Kidney (tissue), 14 donors: ENCODE data around the gene TCP11L1. TPM values are rescaled to one million over a fixed set of nuclear protein-coding genes. Genes with fewer than 3 reads are reported as not detected.

ENCODE experiments used
- DNase-seq, 5 donors: peaks; one replicate each; pipeline ENCODE4 v3.0.0-alpha.2; 2013 to 2020
- FAIRE-seq: peaks from 2 replicates; lab custom pipeline; 2012; peaks lifted over from hg19 to GRCh38; lab: Jason Lieb, UNC
- H3K27ac ChIP-seq, 2 donors: one replicate each; pipeline ENCODE4 v1.7.0; 2013; ENCODE audit warnings: low read depth in 2 of 2, low read length in 2 of 2, inconsistent platforms in 1 of 2
- H3K27me3 ChIP-seq: one replicate; pipeline ENCODE4 v1.7.1; 2013; ENCODE audit warnings: low read length, inconsistent platforms; ENCODE audit not compliant: control insufficient read depth, insufficient read depth
- H3K36me3 ChIP-seq, 3 donors: one replicate each; pipeline versions ENCODE4 v1.7.0 to v1.7.1; 2013; ENCODE audit warnings: low read length in 3 of 3, control low read depth in 1 of 3, inconsistent platforms in 1 of 3; ENCODE audit not compliant: insufficient read depth in 3 of 3, control insufficient read depth in 2 of 3
- H3K4me1 ChIP-seq, 3 donors: one replicate each; pipeline versions ENCODE4 v1.7.0 to v1.7.1; 2013; ENCODE audit warnings: low read length in 3 of 3, inconsistent platforms in 1 of 3, low read depth in 1 of 3; ENCODE audit not compliant: control insufficient read depth in 2 of 3, insufficient read depth in 2 of 3
- H3K4me3 ChIP-seq, 3 donors: one replicate each; pipeline versions ENCODE4 v1.7.0 to v1.8.1; 2013; ENCODE audit warnings: low read length in 3 of 3, control low read depth in 1 of 3, inconsistent platforms in 1 of 3
- H3K9ac ChIP-seq, 3 donors: one replicate each; pipeline versions ENCODE4 v1.7.0 to v1.7.1; 2013; ENCODE audit warnings: low read length in 3 of 3, control low read depth in 1 of 3, inconsistent platforms in 1 of 3
- H3K9me3 ChIP-seq, 3 donors: one replicate each; pipeline versions ENCODE4 v1.7.0 to v1.7.1; 2013; ENCODE audit warnings: low read length in 3 of 3, control low read depth in 1 of 3, inconsistent platforms in 1 of 3; ENCODE audit not compliant: control insufficient read depth in 2 of 3, insufficient read depth in 1 of 3
- intact Hi-C: fragments of 100-400 bp; cut with DNase I; formaldehyde crosslinking; loops from one replicate; pipeline ENCODE4 v1.11.1; 2022
- polyA plus RNA-seq: library from polyadenylated mRNA; stranded (reverse); fragments of 350-450 nt; fragmentation: Illumina TruSeq; extraction: RNeasy Lipid Tissue Mini Kit (QIAGEN cat#74804); gene quantifications from one replicate; pipeline ENCODE4 v1.2.3, GENCODE V29; 2014; ENCODE audit warnings: low read depth, low replicate concordance; ENCODE audit not compliant: insufficient read depth
- total RNA-seq: library from RNA; stranded (reverse); fragmentation: NEBNext Ultra II Directional; extraction: Animal tissue kit (Norgen Biotek cat#: 25700); gene quantifications from one replicate; pipeline ENCODE4 v1.2.1, GENCODE V29; 2021
- TF ChIP-seq, protein P1 (sequence below): IDR thresholded peaks from 3 replicates; pipeline ENCODE4 v1.5.1; 2012; ENCODE audit warnings: mild to moderate bottlenecking, moderate library complexity, borderline replicate concordance; ENCODE audit not compliant: insufficient read depth; ENCODE audit errors: extremely low read depth
- donor health status: control.
- donor health status: control.
- donor health status: control.
- donor health status: control.
- donor health status: control.
- donor health status: DM: yes; HTN: yes; CAD: no.
- donor health status: Normal renal cell carcinoma (clear cell type).

The TCP11L1 gene
- total and polyA plus RNA-seq, 2 donors from 2014 or later: 4.0 to 17.9 TPM

GRCh38 chr11:33060271-33060670, 20.9 kb downstream of the TCP11L1 start:
- no peak overlapping the region for H3K4me3 ChIP-seq
- FAIRE-seq (no peak), DNase-seq (no peak)
- no peaks in the 10 kb centered on the region for H3K9me3 ChIP-seq
- peak overlapping the region; percentile 51 for H3K27ac ChIP-seq
- H3K27me3 ChIP-seq: no peaks in the 10 kb centered on the region
- intact Hi-C loops: loop anchor here (10.0 kb wide), 1 partner anchor 105 kb away; no protein-coding TSS in a partner anchor
- H3K9ac ChIP-seq: no peak overlapping the region
- peaks cover 0 to 21% (median 15%) of the 10 kb centered on the region in 3 donors for H3K36me3 ChIP-seq
- TF ChIP-seq, protein P1, sequence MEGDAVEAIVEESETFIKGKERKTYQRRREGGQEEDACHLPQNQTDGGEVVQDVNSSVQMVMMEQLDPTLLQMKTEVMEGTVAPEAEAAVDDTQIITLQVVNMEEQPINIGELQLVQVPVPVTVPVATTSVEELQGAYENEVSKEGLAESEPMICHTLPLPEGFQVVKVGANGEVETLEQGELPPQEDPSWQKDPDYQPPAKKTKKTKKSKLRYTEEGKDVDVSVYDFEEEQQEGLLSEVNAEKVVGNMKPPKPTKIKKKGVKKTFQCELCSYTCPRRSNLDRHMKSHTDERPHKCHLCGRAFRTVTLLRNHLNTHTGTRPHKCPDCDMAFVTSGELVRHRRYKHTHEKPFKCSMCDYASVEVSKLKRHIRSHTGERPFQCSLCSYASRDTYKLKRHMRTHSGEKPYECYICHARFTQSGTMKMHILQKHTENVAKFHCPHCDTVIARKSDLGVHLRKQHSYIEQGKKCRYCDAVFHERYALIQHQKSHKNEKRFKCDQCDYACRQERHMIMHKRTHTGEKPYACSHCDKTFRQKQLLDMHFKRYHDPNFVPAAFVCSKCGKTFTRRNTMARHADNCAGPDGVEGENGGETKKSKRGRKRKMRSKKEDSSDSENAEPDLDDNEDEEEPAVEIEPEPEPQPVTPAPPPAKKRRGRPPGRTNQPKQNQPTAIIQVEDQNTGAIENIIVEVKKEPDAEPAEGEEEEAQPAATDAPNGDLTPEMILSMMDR: no peak
- no peaks in the 10 kb centered on the region for H3K4me1 ChIP-seq

GRCh38 chr11:33062137-33062536, 22.8 kb downstream of the TCP11L1 start:
- no peaks in the 10 kb centered on the region for H3K27me3 ChIP-seq
- TF ChIP-seq, protein P1: no peak
- no peaks in the 10 kb centered on the region for H3K9me3 ChIP-seq
- DNase-seq (no peak), FAIRE-seq (no peak)
- no peak overlapping the region for H3K4me3 ChIP-seq
- no peak overlapping the region for H3K9ac ChIP-seq
- H3K27ac ChIP-seq: peak overlapping the region in 1 of 2 donors; percentile 20
- intact Hi-C loops: loop anchor here (10.0 kb wide), 1 partner anchor 107 kb away; no protein-coding TSS in a partner anchor
- H3K36me3 ChIP-seq: peaks cover 0 to 35% (median 13%) of the 10 kb centered on the region in 3 donors
- no peaks in the 10 kb centered on the region for H3K4me1 ChIP-seq

DNA sequence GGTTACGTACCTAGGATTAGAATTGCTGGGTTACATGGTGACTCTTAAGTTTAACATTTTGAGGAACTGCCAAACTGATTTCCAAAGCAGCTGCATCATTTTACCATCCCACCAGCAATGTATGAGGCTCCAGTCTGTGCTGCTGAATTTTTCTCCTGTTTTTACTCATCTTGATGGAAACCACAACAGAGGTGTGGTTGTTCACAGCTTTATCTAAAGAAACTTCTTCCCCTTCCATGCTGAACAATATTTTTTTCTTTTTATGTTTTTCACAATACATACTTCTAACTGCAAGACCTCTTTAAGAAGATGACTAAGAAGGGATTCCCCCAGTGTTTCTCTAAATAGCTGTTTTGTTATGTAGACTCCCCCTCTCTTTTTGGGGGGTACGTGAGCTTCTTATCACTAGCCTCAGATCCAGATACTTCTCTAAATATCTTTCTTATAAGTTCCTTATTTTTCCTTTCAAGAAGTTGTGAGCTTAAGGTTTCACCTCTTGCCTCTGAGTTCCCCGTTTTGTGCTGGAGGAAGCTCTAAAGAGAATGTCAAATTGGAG, 24.0 kb downstream of the TCP11L1 start:
- no peak for DNase-seq
- Histone ChIP-seq H3K9ac (no peak overlapping the region), H3K27ac (no peak overlapping the region), H3K4me1 (no peaks in the 10 kb centered on the region), H3K27me3 (no peaks in the 10 kb centered on the region), H3K4me3 (no peak overlapping the region), H3K9me3 (no peaks in the 10 kb centered on the region), H3K36me3 (peaks cover 0 to 40% (median 15%) of the 10 kb centered on the region in 3 donors)
- FAIRE-seq: no peak
- intact Hi-C loops: loop anchor here (10.0 kb wide), 1 partner anchor 109 kb away; no protein-coding TSS in a partner anchor
- TF ChIP-seq, protein P1: no peak
